ENCODE results near the gene DUOX1. TPM values are rescaled to one million over a fixed set of nuclear protein-coding genes. Genes with fewer than 3 reads are reported as not detected.

The DUOX1 gene
- total and polyA plus RNA-seq, 2 of the 13 experiments (the other 11 are each of a cell fraction or from before 2014, with no cell fraction given) = 0.03 TPM; not detected in 1

DNA sequence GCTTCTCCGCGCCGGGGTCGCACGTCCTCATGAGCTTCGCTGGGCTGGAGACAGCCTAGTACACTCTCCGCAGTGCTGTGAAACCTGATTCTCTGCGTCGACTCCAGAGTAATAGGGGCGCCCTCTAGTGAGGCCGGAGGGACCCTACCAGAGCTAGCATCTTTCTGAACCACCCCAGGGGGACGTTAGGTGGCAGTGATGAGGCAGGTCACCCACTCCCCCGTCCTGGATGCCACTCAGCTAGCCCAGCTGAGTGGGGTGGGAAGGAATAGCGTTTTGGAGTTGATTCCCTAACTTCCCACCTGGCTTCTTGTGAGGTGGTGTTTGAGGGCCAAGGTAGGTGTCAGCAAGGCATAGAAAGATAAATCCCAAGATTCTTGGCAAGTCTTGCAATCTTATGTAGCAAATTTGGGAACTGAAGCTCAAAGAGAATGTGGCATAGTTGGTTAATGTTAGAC is 11.6 kb upstream of the DUOX1 start (continued):
- TF ChIP-seq, protein P1, sequence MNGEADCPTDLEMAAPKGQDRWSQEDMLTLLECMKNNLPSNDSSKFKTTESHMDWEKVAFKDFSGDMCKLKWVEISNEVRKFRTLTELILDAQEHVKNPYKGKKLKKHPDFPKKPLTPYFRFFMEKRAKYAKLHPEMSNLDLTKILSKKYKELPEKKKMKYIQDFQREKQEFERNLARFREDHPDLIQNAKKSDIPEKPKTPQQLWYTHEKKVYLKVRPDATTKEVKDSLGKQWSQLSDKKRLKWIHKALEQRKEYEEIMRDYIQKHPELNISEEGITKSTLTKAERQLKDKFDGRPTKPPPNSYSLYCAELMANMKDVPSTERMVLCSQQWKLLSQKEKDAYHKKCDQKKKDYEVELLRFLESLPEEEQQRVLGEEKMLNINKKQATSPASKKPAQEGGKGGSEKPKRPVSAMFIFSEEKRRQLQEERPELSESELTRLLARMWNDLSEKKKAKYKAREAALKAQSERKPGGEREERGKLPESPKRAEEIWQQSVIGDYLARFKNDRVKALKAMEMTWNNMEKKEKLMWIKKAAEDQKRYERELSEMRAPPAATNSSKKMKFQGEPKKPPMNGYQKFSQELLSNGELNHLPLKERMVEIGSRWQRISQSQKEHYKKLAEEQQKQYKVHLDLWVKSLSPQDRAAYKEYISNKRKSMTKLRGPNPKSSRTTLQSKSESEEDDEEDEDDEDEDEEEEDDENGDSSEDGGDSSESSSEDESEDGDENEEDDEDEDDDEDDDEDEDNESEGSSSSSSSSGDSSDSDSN (CRISPR knock-in tag; IDR thresholded peaks at IDR 0.05) = 0 out of 2 replicates have a peak, but pooled peaks have one; percentile 31
- TF ChIP-seq, protein P2, sequence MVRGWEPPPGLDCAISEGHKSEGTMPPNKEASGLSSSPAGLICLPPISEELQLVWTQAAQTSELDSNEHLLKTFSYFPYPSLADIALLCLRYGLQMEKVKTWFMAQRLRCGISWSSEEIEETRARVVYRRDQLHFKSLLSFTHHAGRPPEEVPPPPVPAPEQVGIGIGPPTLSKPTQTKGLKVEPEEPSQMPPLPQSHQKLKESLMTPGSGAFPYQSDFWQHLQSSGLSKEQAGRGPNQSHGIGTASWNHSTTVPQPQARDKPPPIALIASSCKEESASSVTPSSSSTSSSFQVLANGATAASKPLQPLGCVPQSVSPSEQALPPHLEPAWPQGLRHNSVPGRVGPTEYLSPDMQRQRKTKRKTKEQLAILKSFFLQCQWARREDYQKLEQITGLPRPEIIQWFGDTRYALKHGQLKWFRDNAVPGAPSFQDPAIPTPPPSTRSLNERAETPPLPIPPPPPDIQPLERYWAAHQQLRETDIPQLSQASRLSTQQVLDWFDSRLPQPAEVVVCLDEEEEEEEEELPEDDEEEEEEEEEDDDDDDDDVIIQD (CRISPR knock-in tag; IDR thresholded peaks at IDR 0.05; ENCODE audit: low read depth) = 0 out of 2 replicates have a peak, but pooled peaks have one; percentile 37
- no peak for TF ChIP-seq CHD2 (IDR thresholded peaks at IDR 0.05; ENCODE audit: low read depth, low read length)
- TF ChIP-seq, protein P3, sequence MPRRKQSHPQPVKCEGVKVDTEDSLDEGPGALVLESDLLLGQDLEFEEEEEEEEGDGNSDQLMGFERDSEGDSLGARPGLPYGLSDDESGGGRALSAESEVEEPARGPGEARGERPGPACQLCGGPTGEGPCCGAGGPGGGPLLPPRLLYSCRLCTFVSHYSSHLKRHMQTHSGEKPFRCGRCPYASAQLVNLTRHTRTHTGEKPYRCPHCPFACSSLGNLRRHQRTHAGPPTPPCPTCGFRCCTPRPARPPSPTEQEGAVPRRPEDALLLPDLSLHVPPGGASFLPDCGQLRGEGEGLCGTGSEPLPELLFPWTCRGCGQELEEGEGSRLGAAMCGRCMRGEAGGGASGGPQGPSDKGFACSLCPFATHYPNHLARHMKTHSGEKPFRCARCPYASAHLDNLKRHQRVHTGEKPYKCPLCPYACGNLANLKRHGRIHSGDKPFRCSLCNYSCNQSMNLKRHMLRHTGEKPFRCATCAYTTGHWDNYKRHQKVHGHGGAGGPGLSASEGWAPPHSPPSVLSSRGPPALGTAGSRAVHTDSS (CRISPR knock-in tag; conservative IDR thresholded peaks at IDR 0.05) = no peak
- TF ChIP-seq, protein P4, sequence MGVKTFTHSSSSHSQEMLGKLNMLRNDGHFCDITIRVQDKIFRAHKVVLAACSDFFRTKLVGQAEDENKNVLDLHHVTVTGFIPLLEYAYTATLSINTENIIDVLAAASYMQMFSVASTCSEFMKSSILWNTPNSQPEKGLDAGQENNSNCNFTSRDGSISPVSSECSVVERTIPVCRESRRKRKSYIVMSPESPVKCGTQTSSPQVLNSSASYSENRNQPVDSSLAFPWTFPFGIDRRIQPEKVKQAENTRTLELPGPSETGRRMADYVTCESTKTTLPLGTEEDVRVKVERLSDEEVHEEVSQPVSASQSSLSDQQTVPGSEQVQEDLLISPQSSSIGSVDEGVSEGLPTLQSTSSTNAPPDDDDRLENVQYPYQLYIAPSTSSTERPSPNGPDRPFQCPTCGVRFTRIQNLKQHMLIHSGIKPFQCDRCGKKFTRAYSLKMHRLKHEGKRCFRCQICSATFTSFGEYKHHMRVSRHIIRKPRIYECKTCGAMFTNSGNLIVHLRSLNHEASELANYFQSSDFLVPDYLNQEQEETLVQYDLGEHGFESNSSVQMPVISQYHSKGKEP (CRISPR knock-in tag; IDR thresholded peaks at IDR 0.05) = no peak
- TF ChIP-seq, protein P5, sequence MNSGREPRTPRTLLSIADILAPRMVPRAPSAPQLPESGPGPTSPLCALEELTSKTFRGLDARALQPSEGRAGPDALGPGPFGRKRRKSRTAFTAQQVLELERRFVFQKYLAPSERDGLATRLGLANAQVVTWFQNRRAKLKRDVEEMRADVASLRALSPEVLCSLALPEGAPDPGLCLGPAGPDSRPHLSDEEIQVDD (CRISPR knock-in tag; IDR thresholded peaks at IDR 0.05; ENCODE audit: borderline replicate concordance) = no peak
- TF ChIP-seq ZFP36 (IDR thresholded peaks at IDR 0.05; ENCODE audit: borderline replicate concordance, low read depth, low read length, partially characterized antibody) = no peak
- no peak for TF ChIP-seq ZNF317 (CRISPR knock-in tag; IDR thresholded peaks at IDR 0.05)
- TF ChIP-seq U2AF1 (optimal IDR thresholded peaks at IDR 0.05; ENCODE audit: low read depth, low read length) = no peak
- TF ChIP-seq, protein P6, sequence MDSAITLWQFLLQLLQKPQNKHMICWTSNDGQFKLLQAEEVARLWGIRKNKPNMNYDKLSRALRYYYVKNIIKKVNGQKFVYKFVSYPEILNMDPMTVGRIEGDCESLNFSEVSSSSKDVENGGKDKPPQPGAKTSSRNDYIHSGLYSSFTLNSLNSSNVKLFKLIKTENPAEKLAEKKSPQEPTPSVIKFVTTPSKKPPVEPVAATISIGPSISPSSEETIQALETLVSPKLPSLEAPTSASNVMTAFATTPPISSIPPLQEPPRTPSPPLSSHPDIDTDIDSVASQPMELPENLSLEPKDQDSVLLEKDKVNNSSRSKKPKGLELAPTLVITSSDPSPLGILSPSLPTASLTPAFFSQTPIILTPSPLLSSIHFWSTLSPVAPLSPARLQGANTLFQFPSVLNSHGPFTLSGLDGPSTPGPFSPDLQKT (CRISPR knock-in tag; IDR thresholded peaks at IDR 0.05; ENCODE audit: borderline replicate concordance) = no peak
- TF ChIP-seq ZNF431 (CRISPR knock-in tag; IDR thresholded peaks at IDR 0.05; ENCODE audit: borderline replicate concordance, low read depth) = no peak
- no peak for TF ChIP-seq TAF1 (CRISPR knock-in tag; IDR thresholded peaks at IDR 0.05)
- no peak for TF ChIP-seq ELF4 (CRISPR knock-in tag; IDR thresholded peaks at IDR 0.05; ENCODE audit: borderline replicate concordance)
- no peak for TF ChIP-seq MAFG (CRISPR knock-in tag; IDR thresholded peaks at IDR 0.05)
- TF ChIP-seq SRSF9 (IDR thresholded peaks at IDR 0.05; ENCODE audit: borderline replicate concordance, insufficient read depth, low read depth, low read length, poor library complexity, severe bottlenecking) = no peak
- no peak for TF ChIP-seq ZNF326 (CRISPR knock-in tag; IDR thresholded peaks at IDR 0.05; ENCODE audit: borderline replicate concordance)
